Neuronal stem cell (in vitro differentiated cells): ENCODE data around the gene NRAP.
A peak's percentile ranks its signal among the peaks of the same experiment; 100 is the strongest.

Experiments
- DNase-seq: peaks from one replicate; pipeline ENCODE4 v3.0.0-alpha.2; 2013; ENCODE audit warnings: low spot score
- H2AFZ ChIP-seq: one replicate; pipeline ENCODE4 v1.6.1; 2013; ENCODE audit warnings: mild to moderate bottlenecking, low read length, inconsistent platforms
- H2AK5ac ChIP-seq: 2 replicates; pipeline ENCODE4 v1.6.1; 2013; ENCODE audit warnings: low read depth, mild to moderate bottlenecking, inconsistent platforms, low read length, moderate library complexity, mixed read lengths
- H2BK120ac ChIP-seq: 2 replicates; pipeline ENCODE4 v1.6.1; 2013; ENCODE audit warnings: low read depth, mild to moderate bottlenecking, inconsistent platforms, low read length, moderate library complexity, mixed read lengths
- H2BK12ac ChIP-seq: one replicate; pipeline ENCODE4 v1.6.1; 2013; ENCODE audit warnings: low read length, inconsistent platforms
- H2BK15ac ChIP-seq: 2 replicates; pipeline ENCODE4 v1.6.1; 2013; ENCODE audit warnings: mild to moderate bottlenecking, low read length, inconsistent platforms, mixed read lengths
- H2BK5ac ChIP-seq: one replicate; pipeline ENCODE4 v1.6.1; 2013; ENCODE audit warnings: inconsistent platforms, mild to moderate bottlenecking, low read length, moderate library complexity
- H3K14ac ChIP-seq: one replicate; pipeline ENCODE4 v1.6.1; 2013; ENCODE audit warnings: low read length, inconsistent platforms
- H3K18ac ChIP-seq: 2 replicates; pipeline ENCODE4 v1.6.1; 2013; ENCODE audit warnings: low read length, inconsistent platforms
- H3K23ac ChIP-seq: 2 replicates; pipeline ENCODE4 v1.6.1; 2013; ENCODE audit warnings: low read depth, mild to moderate bottlenecking, mixed read lengths, low read length, inconsistent platforms; ENCODE audit not compliant: poor library complexity
- H3K27ac ChIP-seq: replicated peaks from 3 replicates; pipeline ENCODE4 v1.5.1; 2013; ENCODE audit warnings: low read length, inconsistent platforms
- H3K27me3 ChIP-seq, 3 experiments: 2 replicates each; pipeline ENCODE4 v1.6.1; 2013; ENCODE audit warnings: low read length in 3 of 3, mild to moderate bottlenecking in 2 of 3, inconsistent platforms in 1 of 3, low read depth in 1 of 3, mixed read lengths in 1 of 3, moderate library complexity in 1 of 3; ENCODE audit not compliant: control insufficient read depth in 3 of 3, insufficient read depth in 3 of 3
- H3K36me3 ChIP-seq, 2 donors: replicated peaks in 1 of 2; 2 replicates each; pipeline ENCODE4 v1.6.1; 2013; ENCODE audit warnings: low read length in 2 of 2; ENCODE audit not compliant: control insufficient read depth in 2 of 2, insufficient read depth in 2 of 2
- H3K4ac ChIP-seq: 2 replicates; pipeline ENCODE4 v1.6.1; 2013; ENCODE audit warnings: inconsistent platforms, mild to moderate bottlenecking, low read length, moderate library complexity
- H3K4me1 ChIP-seq, 2 donors: 1 replicate in 1 of 2; 2 replicates in 1 of 2; pipeline ENCODE4 v1.6.1; 2013; ENCODE audit warnings: low read length in 2 of 2, low read depth in 1 of 2; ENCODE audit not compliant: control insufficient read depth in 2 of 2, insufficient read depth in 1 of 2
- H3K4me2 ChIP-seq: one replicate; pipeline ENCODE4 v1.6.1; 2013; ENCODE audit warnings: mild to moderate bottlenecking, low read length, inconsistent platforms; ENCODE audit not compliant: insufficient read depth, poor library complexity, severe bottlenecking
- H3K4me3 ChIP-seq, 2 donors: 2 replicates each; pipeline ENCODE4 v1.5.1; 2013; ENCODE audit warnings: low read length in 2 of 2, mild to moderate bottlenecking in 2 of 2, inconsistent platforms in 1 of 2, moderate library complexity in 1 of 2
- H3K79me1 ChIP-seq: one replicate; pipeline ENCODE4 v1.6.1; 2013; ENCODE audit warnings: low read depth, mild to moderate bottlenecking, inconsistent platforms, low read length, moderate library complexity
- H3K9ac ChIP-seq: one replicate; pipeline ENCODE4 v1.6.1; 2013; ENCODE audit warnings: mild to moderate bottlenecking, low read depth, low read length, inconsistent platforms; ENCODE audit not compliant: poor library complexity
- H3K9me3 ChIP-seq, 2 donors: replicated peaks in 1 of 2; 2 replicates each; pipeline versions ENCODE3 to v1.6.1; 2013; ENCODE audit warnings: low read length in 2 of 2, mild to moderate bottlenecking in 2 of 2, inconsistent platforms in 1 of 2, low read depth in 1 of 2, mixed read lengths in 1 of 2, moderate library complexity in 1 of 2; ENCODE audit not compliant: control insufficient read depth in 2 of 2, insufficient read depth in 1 of 2
- H4K8ac ChIP-seq: one replicate; pipeline ENCODE4 v1.6.1; 2013; ENCODE audit warnings: low read depth, mild to moderate bottlenecking, inconsistent platforms, low read length, moderate library complexity
- H4K91ac ChIP-seq: one replicate; pipeline ENCODE4 v1.6.1; 2013; ENCODE audit warnings: low read length, low read depth, mild to moderate bottlenecking, inconsistent platforms; ENCODE audit not compliant: poor library complexity
- WGBS, 2 donors: extraction: QIAGEN DNeasy Blood & Tissue Kit; methylation state at CpG; one replicate each; pipeline ENCODE4 v1.1.7; 2013; ENCODE audit warnings: missing lambda C conversion rate in 2 of 2, mixed read lengths in 1 of 2; ENCODE audit not compliant: insufficient read length in 2 of 2, insufficient replicate concordance in 1 of 2; ENCODE audit errors: extremely low coverage in 2 of 2; 5-methylcytosine and 5-hydroxymethylcytosine counted together

Gene NRAP

DNA sequence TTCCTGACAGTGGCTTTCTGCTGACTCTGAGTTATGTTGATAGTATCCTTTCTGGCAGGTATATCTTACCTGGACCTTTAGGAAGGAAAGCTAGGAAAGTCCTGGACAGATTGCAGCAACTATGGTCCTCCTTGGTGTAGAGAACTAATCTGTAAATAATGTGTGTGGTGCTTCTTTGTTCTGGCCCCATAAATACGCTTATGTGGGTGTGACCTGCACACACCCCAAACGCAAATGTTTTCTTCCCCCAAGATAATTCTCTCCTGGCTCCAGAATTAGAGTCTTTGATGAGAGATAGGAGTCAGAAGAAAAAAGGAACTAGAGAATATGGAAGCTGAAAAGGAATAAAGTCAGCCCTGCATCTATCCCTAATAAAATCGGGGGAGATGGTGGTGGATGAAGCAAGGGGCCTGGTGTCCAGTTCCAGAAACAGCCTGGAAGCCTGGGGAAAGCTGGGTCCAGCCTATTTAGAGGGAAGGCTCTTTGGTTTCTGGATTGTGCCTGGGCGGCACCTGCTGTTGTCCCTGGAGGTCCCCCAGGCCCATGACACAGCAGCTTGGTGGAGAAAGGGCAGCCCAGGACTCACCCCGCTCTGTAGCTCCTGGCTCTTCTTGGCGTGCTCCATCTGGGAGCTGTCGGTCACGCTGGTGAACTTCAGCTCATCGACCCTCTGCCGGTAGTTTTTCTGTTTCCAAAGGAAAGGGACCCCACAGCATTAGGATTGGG, 38.2 kb downstream of the NRAP start:
- H3K4ac ChIP-seq: no peak overlapping the region
- no peak overlapping the region for H3K4me3 ChIP-seq
- no peak overlapping the region for H3K9ac ChIP-seq
- no peaks in the 10 kb centered on the region for H3K79me1 ChIP-seq
- no peak overlapping the region for H2AK5ac ChIP-seq
- H3K18ac ChIP-seq: no peak overlapping the region
- no peak overlapping the region for H3K27ac ChIP-seq
- H2BK120ac ChIP-seq: no peak overlapping the region
- H3K9me3 ChIP-seq: peaks cover 0 to 1% of the 10 kb centered on the region in 2 donors
- H2BK15ac ChIP-seq: peak overlapping the region; percentile 56
- no CpG with 5 or more reads among the region's 10 CpGs for WGBS, 2 donors
- DNase-seq: no peak
- H4K8ac ChIP-seq: no peak overlapping the region
- H3K36me3 ChIP-seq: no peaks in the 10 kb centered on the region
- peaks cover 0 to 15% of the 10 kb centered on the region in 2 donors for H3K4me1 ChIP-seq
- no peak overlapping the region for H2AFZ ChIP-seq
- H4K91ac ChIP-seq: no peak overlapping the region
- no peak overlapping the region for H3K4me2 ChIP-seq
- peaks cover 0 to 33% (median 0%) of the 10 kb centered on the region in 3 experiments for H3K27me3 ChIP-seq
- no peak overlapping the region for H2BK5ac ChIP-seq
- H3K23ac ChIP-seq: no peak overlapping the region
- no peak overlapping the region for H3K14ac ChIP-seq
- H2BK12ac ChIP-seq: no peak overlapping the region

DNA sequence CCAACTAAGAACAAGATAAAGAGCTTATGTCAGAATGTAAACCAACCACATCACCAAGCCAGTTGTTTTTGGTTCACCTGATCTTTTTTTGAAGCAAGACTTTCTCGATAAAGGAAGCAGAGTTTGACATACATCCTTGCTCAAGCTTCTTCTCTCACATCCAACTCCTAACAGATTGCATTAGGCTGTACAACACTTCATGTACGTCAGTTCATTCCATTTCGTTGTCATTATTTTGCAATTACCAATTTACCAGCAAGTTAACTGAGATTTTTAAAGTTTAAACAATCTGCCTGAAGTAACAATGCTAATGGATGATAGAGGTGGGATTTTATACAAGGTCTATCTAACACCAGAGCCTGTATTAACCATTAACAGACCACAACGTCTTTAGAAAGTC, 41.0 kb downstream of the NRAP start:
- Histone ChIP-seq H3K14ac (no peak overlapping the region), H3K27me3 (peaks cover 0 to 26% (median 0%) of the 10 kb centered on the region in 3 experiments), H3K79me1 (no peaks in the 10 kb centered on the region), H3K4ac (no peak overlapping the region), H2AFZ (no peak overlapping the region), H2BK120ac (no peak overlapping the region), H3K4me3 (no peak overlapping the region), H4K8ac (no peak overlapping the region), H2BK15ac (no peak overlapping the region), H2AK5ac (no peak overlapping the region), H3K23ac (no peak overlapping the region), H3K4me1 (peaks cover 0 to 23% of the 10 kb centered on the region in 2 donors), H3K4me2 (no peak overlapping the region), H2BK12ac (no peak overlapping the region), H2BK5ac (no peak overlapping the region), H3K18ac (no peak overlapping the region), H3K9ac (no peak overlapping the region), H3K36me3 (no peaks in the 10 kb centered on the region), H3K27ac (no peak overlapping the region), H4K91ac (no peak overlapping the region), H3K9me3 (peaks cover 0 to 1% of the 10 kb centered on the region in 2 donors)
- WGBS, 2 donors: no CpG with 5 or more reads among the region's 4 CpGs
- DNase-seq: no peak

DNA sequence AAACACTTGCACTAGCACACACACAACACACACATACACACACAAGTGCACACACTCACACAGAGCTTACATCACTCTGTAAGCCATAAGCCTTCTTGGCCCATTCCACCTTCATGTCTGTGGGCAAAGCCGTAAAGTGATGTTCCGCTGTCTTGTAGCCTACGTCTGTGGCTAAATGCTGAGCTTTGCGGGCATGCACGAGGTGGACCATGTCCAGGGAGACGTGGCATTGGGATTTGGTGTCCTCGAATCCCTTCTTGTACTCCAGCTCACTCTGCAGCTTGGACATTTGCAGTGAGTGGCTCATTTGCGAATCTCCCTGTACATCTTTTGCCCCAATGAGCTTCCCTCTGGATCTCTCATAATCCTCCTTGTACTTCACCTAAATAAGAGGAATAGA, 42.0 kb downstream of the NRAP start:
- no CpG with 5 or more reads among the region's 8 CpGs for WGBS, 2 donors

GRCh38 chr10:113620936-113621335, 42.9 kb downstream of the NRAP start:
- no CpG with 5 or more reads among the region's 9 CpGs for WGBS, 2 donors
- peaks cover 0 to 16% (median 0%) of the 10 kb centered on the region in 3 experiments for H3K27me3 ChIP-seq

More for the DNA sequence above, 42.0 kb downstream of the NRAP start:
- Histone ChIP-seq H2BK5ac (no peak overlapping the region), H3K4me1 (peaks cover 5 to 26% of the 10 kb centered on the region in 2 donors), H2BK15ac (no peak overlapping the region), H3K27ac (no peak overlapping the region), H3K36me3 (no peaks in the 10 kb centered on the region), H2AK5ac (peak overlapping the region; percentile 80), H3K9ac (no peak overlapping the region), H4K8ac (no peak overlapping the region), H3K23ac (peak overlapping the region; percentile 19), H3K4me2 (no peak overlapping the region), H2BK12ac (peak overlapping the region; percentile 77), H3K18ac (peak overlapping the region; percentile 73), H2AFZ (no peak overlapping the region), H3K4ac (no peak overlapping the region), H4K91ac (no peak overlapping the region), H3K4me3 (no peak overlapping the region), H3K79me1 (no peaks in the 10 kb centered on the region), H3K14ac (peak overlapping the region; percentile 25), H3K9me3 (peaks cover 0 to 1% of the 10 kb centered on the region in 2 donors), H2BK120ac (no peak overlapping the region), H3K27me3 (peaks cover 0 to 24% (median 0%) of the 10 kb centered on the region in 3 experiments)
- no peak for DNase-seq

More at GRCh38 chr10:113620936-113621335, 42.9 kb downstream of the NRAP start:
- Histone ChIP-seq H2AFZ (no peak overlapping the region), H3K23ac (no peak overlapping the region), H3K4ac (no peak overlapping the region), H3K9me3 (peaks cover 0 to 1% of the 10 kb centered on the region in 2 donors), H4K91ac (no peak overlapping the region), H4K8ac (no peak overlapping the region), H2BK15ac (no peak overlapping the region), H3K79me1 (no peaks in the 10 kb centered on the region), H3K18ac (peak overlapping the region; percentile 18), H2BK120ac (no peak overlapping the region), H2AK5ac (peak overlapping the region; percentile 26), H3K36me3 (no peaks in the 10 kb centered on the region), H2BK5ac (no peak overlapping the region), H3K9ac (no peak overlapping the region), H3K4me1 (peaks cover 10 to 26% of the 10 kb centered on the region in 2 donors), H3K14ac (no peak overlapping the region), H3K4me3 (no peak overlapping the region), H2BK12ac (no peak overlapping the region), H3K4me2 (peak overlapping the region; percentile 12), H3K27ac (peak overlapping the region; percentile 79)
- no peak for DNase-seq
